Measurements from ENCODE around the gene PLPPR2.
A peak's percentile ranks its signal among the peaks of the same experiment; 100 is the strongest.
"Not testable (repeated sequence)": the region's sequence is repeated elsewhere in the genome, so short reads cannot be mapped to it uniquely, and the experiment has no call there.

PLPPR2 gene

DNA sequence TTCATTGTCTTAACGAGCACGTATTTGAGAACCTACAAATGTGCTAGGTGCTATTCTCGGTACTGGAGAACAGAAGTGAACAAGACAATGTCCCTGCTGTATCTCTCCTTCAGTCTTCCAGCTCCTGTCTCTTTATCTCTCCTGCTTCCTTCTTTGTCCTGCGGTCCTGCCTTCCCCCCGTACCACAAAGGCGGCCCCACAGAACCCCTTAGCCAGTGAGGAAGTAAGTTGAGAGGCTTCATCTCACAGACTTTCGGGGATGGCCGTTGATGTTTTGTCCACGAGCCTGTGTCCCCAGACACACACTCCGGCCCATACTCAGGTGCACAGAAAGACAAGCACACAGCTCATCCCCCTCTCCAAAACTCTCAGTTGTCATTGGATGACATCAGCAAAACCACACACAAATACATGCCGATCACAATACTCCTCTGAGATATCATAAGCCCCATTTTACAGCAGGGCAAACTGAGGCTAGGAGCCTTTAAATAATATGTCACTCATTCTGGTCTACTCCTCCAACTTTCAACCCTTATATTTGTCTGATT is 18.7 kb downstream of the PLPPR2 start:
- DNase-seq (ENCODE audit: low spot score), result no peak

- peak; percentile 99 for DNase-seq (ENCODE audit: low spot score)
Observed at GRCh38 chr19:11374433-11375142, 19.4 kb downstream of the PLPPR2 start, which contains the start of gene SWSAP1. TSS of gene SWSAP1 (plus strand) at chr19:11374666. CDS start at chr19:11374681, 15 bp downstream.

DNA sequence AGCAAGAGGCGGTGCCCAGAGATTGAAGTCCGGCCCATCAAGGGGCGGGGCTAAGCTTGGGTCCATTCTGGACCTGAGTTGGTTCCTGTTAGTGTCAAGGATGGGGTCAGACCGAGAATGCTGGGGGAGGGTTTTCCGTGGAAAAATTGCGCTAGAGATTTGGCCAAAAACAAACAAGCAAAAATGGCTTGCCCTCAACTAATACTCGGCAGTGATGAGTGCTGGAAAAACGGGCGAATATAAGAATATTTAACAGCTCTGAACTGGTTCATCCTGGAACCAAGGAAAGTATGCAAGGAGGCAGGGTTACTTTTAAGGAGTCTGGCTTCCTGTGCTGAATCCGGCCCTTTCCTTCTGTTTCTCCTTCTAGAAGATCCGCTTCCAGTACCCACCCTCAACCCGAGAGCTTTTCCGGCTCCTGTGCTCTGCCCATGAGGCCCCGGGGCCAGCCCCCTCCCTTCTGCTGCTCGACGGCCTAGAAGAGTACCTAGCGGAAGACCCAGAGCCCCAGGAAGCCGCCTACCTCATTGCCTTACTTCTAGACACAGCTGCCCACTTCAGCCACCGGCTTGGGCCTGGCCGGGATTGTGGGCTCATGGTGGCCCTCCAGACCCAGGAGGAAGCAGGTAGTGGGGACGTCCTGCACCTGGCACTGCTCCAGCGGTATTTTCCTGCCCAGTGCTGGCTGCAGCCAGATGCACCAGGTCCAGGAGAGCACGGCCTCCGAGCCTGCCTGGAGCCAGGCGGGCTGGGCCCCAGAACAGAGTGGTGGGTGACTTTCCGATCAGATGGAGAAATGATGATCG is 20.1 kb downstream of the PLPPR2 start:
- peak; percentile 66 for DNase-seq (ENCODE audit: low spot score)

DNA sequence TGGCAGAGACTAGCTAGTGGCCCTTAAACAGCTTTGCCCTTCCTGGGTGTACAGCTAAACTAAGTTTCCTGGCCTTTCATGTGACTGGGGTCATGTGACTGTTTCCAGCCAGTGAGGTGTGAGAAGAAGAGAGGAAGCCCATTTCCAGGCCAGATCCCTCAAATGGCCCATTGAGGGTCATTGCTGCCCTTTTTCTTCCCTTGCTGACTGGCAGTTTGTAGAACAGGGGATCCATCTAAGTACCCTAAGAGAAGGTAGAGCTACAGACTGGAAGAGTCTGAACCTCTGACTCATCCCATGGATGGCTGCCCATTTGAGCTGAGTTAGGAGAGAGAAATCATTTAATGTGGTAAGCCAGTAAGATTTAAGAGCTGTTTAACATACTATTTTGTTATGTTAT is 22.0 kb downstream of the PLPPR2 start:
- no peak for DNase-seq (ENCODE audit: low spot score)

GRCh38 chr19:11377756-11378155 is 22.5 kb downstream of the PLPPR2 start:
- no peak for DNase-seq (ENCODE audit: low spot score)

- no peak for DNase-seq (ENCODE audit: low spot score)
Observed at GRCh38 chr19:11378319-11379189, 23.3 kb downstream of the PLPPR2 start.

DNA sequence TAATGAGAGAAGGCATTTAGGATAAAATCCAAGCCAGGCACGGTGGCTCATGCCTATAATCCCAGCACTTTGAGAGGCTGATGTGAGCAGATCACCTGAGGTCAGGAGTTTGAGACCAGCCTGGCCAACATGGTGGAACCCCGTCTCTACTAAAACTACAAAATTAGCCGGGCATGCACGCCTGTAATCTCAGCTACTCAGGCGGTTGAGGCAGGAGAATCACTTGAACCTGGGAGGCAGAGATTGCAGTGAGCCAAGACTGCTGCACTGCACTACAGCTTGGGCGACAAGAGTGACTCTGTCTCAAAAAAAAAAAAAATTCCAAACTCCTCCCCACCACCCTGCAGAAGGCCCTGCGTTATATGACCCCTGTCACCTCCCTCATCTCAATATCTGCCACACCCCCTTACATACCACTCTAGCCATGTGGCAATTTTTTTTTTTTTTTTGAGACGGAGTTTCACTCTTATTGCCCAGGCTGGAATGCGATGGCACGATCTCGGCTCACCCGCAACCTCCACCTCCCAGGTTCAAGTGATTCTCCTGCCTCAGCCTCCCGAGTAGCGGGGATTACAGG is 24.1 kb downstream of the PLPPR2 start:
- DNase-seq (ENCODE audit: low spot score), result not testable (repeated sequence)

GRCh38 chr19:11379857-11380350 is 24.7 kb downstream of the PLPPR2 start:
- DNase-seq (ENCODE audit: low spot score), result no peak

- DNase-seq (ENCODE audit: low spot score), result peak; percentile 99
Observed at GRCh38 chr19:11380653-11381537, 25.7 kb downstream of the PLPPR2 start.

- DNase-seq (ENCODE audit: low spot score), result peak; percentile 68
Observed at GRCh38 chr19:11382898-11383705, 27.9 kb downstream of the PLPPR2 start.

GRCh38 chr19:11383706-11384048 is 28.4 kb downstream of the PLPPR2 start:
- no peak for DNase-seq (ENCODE audit: low spot score)

DNA sequence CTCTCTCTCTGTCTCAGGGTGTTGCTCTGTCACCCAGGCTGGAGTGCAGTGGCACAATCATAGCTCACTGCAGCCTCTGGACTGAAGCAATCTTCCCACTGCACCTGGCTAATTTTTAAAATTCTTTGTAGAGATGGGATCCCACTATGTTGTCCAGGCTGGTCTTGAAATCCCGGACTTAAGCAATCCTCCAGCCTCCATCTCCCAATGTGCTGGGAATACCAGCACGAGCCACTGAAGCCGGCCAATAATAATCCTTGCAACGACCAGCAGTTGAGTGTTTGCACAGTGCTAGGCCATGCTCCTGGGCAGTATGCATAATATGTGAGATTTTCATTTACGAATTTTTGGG is 29.5 kb downstream of the PLPPR2 start:
- no peak for DNase-seq (ENCODE audit: low spot score)

GRCh38 chr19:11387162-11388034 is 32.2 kb downstream of the PLPPR2 start:
- DNase-seq (ENCODE audit: low spot score), result peak; percentile 45

DNA sequence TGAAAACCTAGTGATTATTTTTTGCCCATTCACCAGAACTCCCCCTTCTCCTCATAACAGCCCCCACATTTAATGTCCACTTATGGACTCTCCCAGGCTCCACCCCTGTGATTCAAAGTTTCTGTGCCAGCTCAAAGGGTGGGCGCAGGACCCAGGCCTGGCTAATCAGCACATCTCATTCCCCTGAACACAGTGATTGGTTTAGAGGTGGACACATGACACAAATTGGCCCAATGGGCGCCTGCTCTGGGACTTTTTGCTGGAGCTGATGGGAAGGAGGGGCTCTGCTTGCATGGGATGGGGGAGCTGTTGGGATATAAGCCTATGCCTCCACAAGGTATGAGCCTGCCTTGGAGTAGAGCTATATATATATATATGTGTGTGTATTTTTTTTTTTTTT is 35.1 kb downstream of the PLPPR2 start:
- DNase-seq (ENCODE audit: low spot score), result no peak

GRCh38 chr19:11390933-11391680 is 35.9 kb downstream of the PLPPR2 start:
- DNase-seq (ENCODE audit: low spot score), result no peak

- DNase-seq (ENCODE audit: low spot score), result no peak
Observed at GRCh38 chr19:11397089-11397610, 41.9 kb downstream of the PLPPR2 start.

DNA sequence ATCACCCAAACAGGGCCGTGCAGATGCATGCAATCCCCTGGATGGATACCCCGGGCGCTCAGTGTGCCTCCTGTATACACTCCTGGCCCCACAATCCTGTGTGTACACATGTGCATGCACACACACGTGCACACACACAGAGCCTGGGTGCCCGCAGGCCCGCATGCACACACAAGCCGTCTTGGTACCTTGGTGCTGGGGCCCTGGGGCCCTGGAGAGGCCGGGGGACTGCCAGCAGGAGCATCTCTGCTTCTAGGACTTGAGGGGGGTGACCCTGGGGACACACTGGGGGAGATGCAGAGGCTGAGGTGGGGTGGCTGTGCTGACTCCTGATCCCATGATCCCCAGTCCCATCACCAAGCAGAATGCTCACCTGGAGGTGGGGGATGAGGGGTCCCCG is 44.4 kb downstream of the PLPPR2 start:
- DNase-seq (ENCODE audit: low spot score), result no peak

DNA sequence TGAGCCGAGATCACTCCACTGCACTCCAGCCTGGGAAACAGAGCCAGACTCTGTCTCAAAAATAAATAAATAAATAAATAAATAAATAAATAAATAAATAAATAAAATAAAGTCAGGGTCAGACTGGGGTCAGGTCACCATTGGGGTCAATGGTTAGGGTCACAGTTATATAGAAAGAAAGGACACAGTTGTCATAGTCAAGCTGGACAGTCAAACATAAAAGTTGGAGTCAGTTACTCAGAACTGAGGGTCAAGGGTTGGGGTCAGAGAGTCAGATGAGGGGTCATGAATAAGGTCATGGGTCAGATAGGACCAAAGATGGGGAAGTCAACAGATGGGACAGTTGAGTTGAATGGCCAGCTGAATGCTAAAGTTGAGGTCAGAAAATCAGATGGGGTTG is 45.6 kb downstream of the PLPPR2 start:
- DNase-seq (ENCODE audit: low spot score), result no peak

All from germinal center (tissue), 1 donor.